HCT116 (cell line): ENCODE data around the gene CSNK2A1.

Experiments
- ATF3 ChIP-seq: IDR thresholded peaks from 2 replicates; pipeline ENCODE4 v1.6.1; 2012
- CEBPB ChIP-seq: IDR thresholded peaks from 2 replicates; pipeline ENCODE4 v1.6.1; 2012; ENCODE audit warnings: low read depth
- ELF1 ChIP-seq: IDR thresholded peaks from 2 replicates; pipeline ENCODE4 v1.6.1; 2012; ENCODE audit warnings: low read depth, borderline replicate concordance
- EZH2 ChIP-seq: fragments of 200-600 bp; sonication (generic); IDR thresholded peaks from 2 replicates; pipeline ENCODE4 v1.6.1; 2017; ENCODE audit warnings: antibody characterized with exemption, mixed run types
- JUND ChIP-seq: IDR thresholded peaks from 2 replicates; pipeline ENCODE4 v1.6.1; 2012
- MAX ChIP-seq: IDR thresholded peaks from 2 replicates; pipeline ENCODE4 v1.6.1; 2012
- POLR2A ChIP-seq: IDR thresholded peaks from 2 replicates; pipeline ENCODE4 v1.7.0; 2011; ENCODE audit warnings: borderline replicate concordance; ENCODE audit not compliant: insufficient read depth, insufficient read length; ENCODE audit errors: extremely low read depth
- POLR2AphosphoS5 ChIP-seq: IDR thresholded peaks from 2 replicates; pipeline ENCODE4 v1.6.1; 2011; ENCODE audit warnings: mild to moderate bottlenecking, low read depth, low read length, moderate library complexity
- RAD21 ChIP-seq: IDR thresholded peaks from 2 replicates; pipeline ENCODE4 v1.6.1; 2012; ENCODE audit warnings: low read depth, mild to moderate bottlenecking
- REST ChIP-seq: IDR thresholded peaks from 2 replicates; pipeline ENCODE4 v1.6.1; 2012; ENCODE audit warnings: low read depth
- SIN3A ChIP-seq: IDR thresholded peaks from 2 replicates; pipeline ENCODE4 v1.6.1; 2012; ENCODE audit warnings: low read depth
- SRF ChIP-seq: IDR thresholded peaks from 2 replicates; pipeline ENCODE4 v1.6.1; 2012; ENCODE audit warnings: low read depth
- YY1 ChIP-seq: IDR thresholded peaks from 2 replicates; pipeline ENCODE4 v1.6.1; 2011; ENCODE audit warnings: low read length, low read depth, moderate library complexity, mild to moderate bottlenecking; ENCODE audit not compliant: insufficient replicate concordance; ENCODE audit errors: extremely low read depth
- TF ChIP-seq, protein P1 (sequence below), 3 experiments: fragments of 200-600 bp in 1 of 3; sonication (generic) in 1 of 3; IDR thresholded peaks in 2 of 3; conservative IDR thresholded peaks in 1 of 3; 2 replicates each; pipeline ENCODE4 v1.5.1; 2012 to 2017; ENCODE audit warnings: low read depth in 2 of 3, low read length in 2 of 3, antibody characterized with exemption in 1 of 3, borderline replicate concordance in 1 of 3, control low read depth in 1 of 3, mild to moderate bottlenecking in 1 of 3, mixed read lengths in 1 of 3, mixed run types in 1 of 3, moderate library complexity in 1 of 3; ENCODE audit not compliant: insufficient read depth in 1 of 3

GRCh38 chr20:460180-460579, 83.4 kb downstream of the CSNK2A1 start:
- no peak for TF ChIP-seq YY1
- TF ChIP-seq, protein P1, sequence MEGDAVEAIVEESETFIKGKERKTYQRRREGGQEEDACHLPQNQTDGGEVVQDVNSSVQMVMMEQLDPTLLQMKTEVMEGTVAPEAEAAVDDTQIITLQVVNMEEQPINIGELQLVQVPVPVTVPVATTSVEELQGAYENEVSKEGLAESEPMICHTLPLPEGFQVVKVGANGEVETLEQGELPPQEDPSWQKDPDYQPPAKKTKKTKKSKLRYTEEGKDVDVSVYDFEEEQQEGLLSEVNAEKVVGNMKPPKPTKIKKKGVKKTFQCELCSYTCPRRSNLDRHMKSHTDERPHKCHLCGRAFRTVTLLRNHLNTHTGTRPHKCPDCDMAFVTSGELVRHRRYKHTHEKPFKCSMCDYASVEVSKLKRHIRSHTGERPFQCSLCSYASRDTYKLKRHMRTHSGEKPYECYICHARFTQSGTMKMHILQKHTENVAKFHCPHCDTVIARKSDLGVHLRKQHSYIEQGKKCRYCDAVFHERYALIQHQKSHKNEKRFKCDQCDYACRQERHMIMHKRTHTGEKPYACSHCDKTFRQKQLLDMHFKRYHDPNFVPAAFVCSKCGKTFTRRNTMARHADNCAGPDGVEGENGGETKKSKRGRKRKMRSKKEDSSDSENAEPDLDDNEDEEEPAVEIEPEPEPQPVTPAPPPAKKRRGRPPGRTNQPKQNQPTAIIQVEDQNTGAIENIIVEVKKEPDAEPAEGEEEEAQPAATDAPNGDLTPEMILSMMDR (IDR thresholded peaks at IDR 0.05 in 2 of 3, conservative IDR thresholded peaks at IDR 0.05 in 1 of 3; ENCODE audit: borderline replicate concordance in 1 of 3, insufficient read depth in 1 of 3, low read depth in 2 of 3, low read length in 2 of 3), result no peak
- no peak for TF ChIP-seq RAD21
- no peak for TF ChIP-seq ATF3
- TF ChIP-seq POLR2A, result no peak
- no peak for TF ChIP-seq POLR2AphosphoS5
- TF ChIP-seq SIN3A, result no peak
- TF ChIP-seq ELF1, result no peak
- TF ChIP-seq EZH2, result no peak
- TF ChIP-seq JUND, result no peak
- no peak for TF ChIP-seq CEBPB
- no peak for TF ChIP-seq MAX
- no peak for TF ChIP-seq REST
- TF ChIP-seq SRF, result no peak
